Endothelial cell of hepatic sinusoid (primary cell): ENCODE measurements around the gene FALEC.

Experiments used
- in situ Hi-C: cut with HindIII; loops from 2 replicates; pipeline ENCODE4 v1.10.0; 2017; ENCODE audit warnings: low sequenced_read_pairs

Gene FALEC

GRCh38 chr1:150511551-150511950 is 4.0 kb upstream of the FALEC start:
- in situ Hi-C loops: loop anchor here (10.0 kb wide), 1 partner anchor 63 kb away; the partner anchor contains the start of gene MCL1

GRCh38 chr1:150511985-150512660 is 3.4 kb upstream of the FALEC start:
- in situ Hi-C loops: loop anchor here (10.0 kb wide), 1 partner anchor 63 kb away; the partner anchor contains the start of gene MCL1

GRCh38 chr1:150512846-150513245 is 2.7 kb upstream of the FALEC start:
- in situ Hi-C loops: loop anchor here (10.0 kb wide), 1 partner anchor 62 kb away; the partner anchor contains the start of gene MCL1

- in situ Hi-C loops: loop anchor here (10.0 kb wide), 1 partner anchor 61 kb away; the partner anchor contains the start of gene MCL1
Measured at GRCh38 chr1:150513351-150513791, 2.2 kb upstream of the FALEC start.

- in situ Hi-C loops: loop anchor here (10.0 kb wide), 1 partner anchor 61 kb away; the partner anchor contains the start of gene MCL1
Measured at GRCh38 chr1:150514260-150514659, 1.3 kb upstream of the FALEC start.

GRCh38 chr1:150514913-150515327 is 632 bp upstream of the FALEC start:
- in situ Hi-C loops: loop anchor here (10.0 kb wide), 1 partner anchor 60 kb away; the partner anchor contains the start of gene MCL1

- in situ Hi-C loops: loop anchor here (10.0 kb wide), 1 partner anchor 59 kb away; the partner anchor contains the start of gene MCL1
Measured at GRCh38 chr1:150516050-150516591, 569 bp downstream of the FALEC start.

- in situ Hi-C loops: loop anchor here (10.0 kb wide), 1 partner anchor 58 kb away; the partner anchor contains the start of gene MCL1
Measured at GRCh38 chr1:150516616-150517015, 1.1 kb downstream of the FALEC start.

- in situ Hi-C loops: no loop called here
Measured at GRCh38 chr1:150521196-150521968, 5.8 kb downstream of the FALEC start.

GRCh38 chr1:150525348-150525747 is 9.8 kb downstream of the FALEC start:
- in situ Hi-C loops: no loop called here

- in situ Hi-C loops: no loop called here
Measured at GRCh38 chr1:150528196-150528595, 12.6 kb downstream of the FALEC start.

GRCh38 chr1:150529017-150529416 is 13.5 kb downstream of the FALEC start:
- in situ Hi-C loops: no loop called here

- in situ Hi-C loops: no loop called here
Measured at GRCh38 chr1:150530491-150531159, 15.1 kb downstream of the FALEC start.

- in situ Hi-C loops: no loop called here
Measured at GRCh38 chr1:150532860-150533259, 17.3 kb downstream of the FALEC start.

- in situ Hi-C loops: no loop called here
Measured at GRCh38 chr1:150534002-150534401, 18.4 kb downstream of the FALEC start.

- in situ Hi-C loops: no loop called here
Measured at GRCh38 chr1:150535511-150536287, 20.1 kb downstream of the FALEC start.

- in situ Hi-C loops: no loop called here
Measured at GRCh38 chr1:150536836-150537731, 21.5 kb downstream of the FALEC start.

- in situ Hi-C loops: no loop called here
Measured at GRCh38 chr1:150537732-150538684, 22.5 kb downstream of the FALEC start.
